ENCODE measurements around the gene CD200R1. TPM values are rescaled to one million over a fixed set of nuclear protein-coding genes. Genes with fewer than 3 reads are reported as not detected.

Gene CD200R1
- total and polyA plus RNA-seq, 2 experiments from 2014 or later: 0.18 to 0.28 TPM

- Mint-ChIP-seq H3K9me3 (no peaks in the 10 kb centered on the region), H3K36me3 (ENCODE audit: low read depth) (peaks cover 70% of the 10 kb centered on the region), H3K4me1 (no peaks in the 10 kb centered on the region), H3K4me3 (no peak overlapping the region), H3K27ac (no peak overlapping the region), H3K27me3 (ENCODE audit: insufficient read depth, low read depth, poor library complexity) (peaks cover 1% of the 10 kb centered on the region)
- Histone ChIP-seq H3K4me1 (ENCODE audit: insufficient read depth) (no peaks in the 10 kb centered on the region), H3K27ac (ENCODE audit: low read depth) (no peak overlapping the region), H3K4me3 (no peak overlapping the region), H3K36me3 (ENCODE audit: insufficient read depth) (peaks cover 62% of the 10 kb centered on the region), H3F3A (replicated peaks; ENCODE audit: low read depth) (no peaks in the 10 kb centered on the region), H3K27me3 (ENCODE audit: insufficient read depth) (no peaks in the 10 kb centered on the region), H3K4me2 (no peak overlapping the region), H3K9me2 (ENCODE audit: insufficient read depth) (no peaks in the 10 kb centered on the region), H2AFZ (no peak overlapping the region), H3K79me2 (replicated peaks; ENCODE audit: insufficient read depth) (peaks cover 45% of the 10 kb centered on the region), H4K20me1 (replicated peaks; ENCODE audit: insufficient read depth) (0 out of 2 replicates have a peak, but pooled peaks cover 12% of the 10 kb centered on the region)
- TF ChIP-seq ZNF462 (CRISPR knock-in tag; IDR thresholded peaks at IDR 0.05) (no peak), REST (IDR thresholded peaks at IDR 0.05; ENCODE audit: unreplicated experiment) (no peak), NANOG (IDR thresholded peaks at IDR 0.05; ENCODE audit: borderline replicate concordance) (no peak), ZNF331 (CRISPR knock-in tag; IDR thresholded peaks at IDR 0.05; ENCODE audit: low read depth) (no peak)
- ATAC-seq: no peak
- DNase-seq (ENCODE audit: low spot score): no peak
These were observed 33.2 kb upstream of the CD200R1 start for GRCh38 chr3:113008117-113008516.

Data from GM23338 (cell line).